CD14-positive monocyte (primary cell): Measurements from ENCODE around the gene UBE2J2. TPM values are rescaled to one million over a fixed set of nuclear protein-coding genes. Genes with fewer than 3 reads are reported as not detected.

Source experiments
- DNase-seq, 3 donors: peaks; one replicate each; pipeline ENCODE4 v3.0.0-alpha.2; 2011 to 2022
- H2AFZ ChIP-seq: 2 replicates; pipeline ENCODE4 v1.6.0; 2012; ENCODE audit warnings: mild to moderate bottlenecking, low read depth, low read length, inconsistent platforms; ENCODE audit not compliant: insufficient read depth, poor library complexity, severe bottlenecking
- H3K27ac ChIP-seq, 2 donors: 1 replicate in 1 of 2; 2 replicates in 1 of 2; pipeline ENCODE4 v1.5.1; 2012 to 2013; ENCODE audit warnings: low read length in 2 of 2, control low read depth in 1 of 2, inconsistent platforms in 1 of 2, low read depth in 1 of 2, mild to moderate bottlenecking in 1 of 2
- H3K27me3 ChIP-seq, 2 donors: one replicate each; pipeline versions ENCODE4 v1.6.0 to v1.6.1; 2011 to 2013; ENCODE audit warnings: low read length in 2 of 2; ENCODE audit not compliant: control insufficient read depth in 2 of 2, insufficient read depth in 2 of 2
- H3K36me3 ChIP-seq, 2 donors: replicated peaks in 1 of 2; 1 replicate in 1 of 2; 2 replicates in 1 of 2; pipeline versions ENCODE4 v1.5.1 to v1.6.1; 2012 to 2013; ENCODE audit warnings: low read length in 2 of 2, control low read depth in 1 of 2, inconsistent platforms in 1 of 2, mild to moderate bottlenecking in 1 of 2; ENCODE audit not compliant: insufficient read depth in 2 of 2, control insufficient read depth in 1 of 2
- H3K4me1 ChIP-seq, 2 donors: 1 replicate in 1 of 2; 2 replicates in 1 of 2; pipeline versions ENCODE4 v1.5.1 to v1.6.1; 2012 to 2013; ENCODE audit warnings: low read length in 2 of 2, control low read depth in 1 of 2, inconsistent platforms in 1 of 2, mild to moderate bottlenecking in 1 of 2, moderate library complexity in 1 of 2; ENCODE audit not compliant: insufficient read depth in 2 of 2, control insufficient read depth in 1 of 2
- H3K4me2 ChIP-seq: replicated peaks from 2 replicates; pipeline ENCODE3; 2012; ENCODE audit warnings: low read length, moderate library complexity, mild to moderate bottlenecking; ENCODE audit not compliant: poor library complexity, severe bottlenecking; ENCODE audit errors: extremely low read depth
- H3K4me3 ChIP-seq, 3 experiments: fragments of 200-600 bp in 1 of 3; sonication (generic) in 1 of 3; replicated peaks in 1 of 3; 1 replicate in 2 of 3; 2 replicates in 1 of 3; pipeline ENCODE4 v1.5.1; 2011 to 2013; ENCODE audit warnings: low read length in 3 of 3, mild to moderate bottlenecking in 3 of 3, control low read depth in 2 of 3, low read depth in 2 of 3, inconsistent platforms in 1 of 3, moderate library complexity in 1 of 3
- H3K79me2 ChIP-seq: 2 replicates; pipeline ENCODE4 v1.6.0; 2012; ENCODE audit warnings: mild to moderate bottlenecking, control low read depth, inconsistent platforms, low read length, moderate library complexity; ENCODE audit not compliant: insufficient read depth
- H3K9ac ChIP-seq: 2 replicates; pipeline ENCODE4 v1.6.0; 2017; ENCODE audit warnings: low read length, mild to moderate bottlenecking; ENCODE audit not compliant: insufficient read depth, poor library complexity, severe bottlenecking
- H3K9me3 ChIP-seq, 2 donors: replicated peaks in 1 of 2; 1 replicate in 1 of 2; 2 replicates in 1 of 2; pipeline versions ENCODE4 v1.5.1 to v1.6.1; 2012 to 2013; ENCODE audit warnings: low read length in 2 of 2, control low read depth in 1 of 2; ENCODE audit not compliant: control insufficient read depth in 1 of 2, insufficient read depth in 1 of 2
- H4K20me1 ChIP-seq: 2 replicates; pipeline ENCODE4 v1.6.0; 2012; ENCODE audit warnings: mild to moderate bottlenecking, low read length, control low read depth, moderate library complexity; ENCODE audit not compliant: insufficient read depth
- H3K27ac Mint-ChIP-seq, 7 donors: one replicate each; pipeline ENCODE4 v1.8.0; 2020; ENCODE audit warnings: mild to moderate bottlenecking in 7 of 7, mixed read lengths in 7 of 7, moderate library complexity in 6 of 7, inconsistent platforms in 2 of 7
- H3K27me3 Mint-ChIP-seq, 3 donors: one replicate each; pipeline ENCODE4 v1.8.0; 2021 to 2022; ENCODE audit warnings: low read depth in 3 of 3, mild to moderate bottlenecking in 3 of 3, mixed read lengths in 3 of 3, moderate library complexity in 3 of 3, inconsistent platforms in 1 of 3
- H3K36me3 Mint-ChIP-seq, 2 donors: one replicate each; pipeline ENCODE4 v1.8.0; 2020; ENCODE audit warnings: mixed read lengths in 2 of 2, inconsistent platforms in 1 of 2, mild to moderate bottlenecking in 1 of 2
- H3K4me1 Mint-ChIP-seq: one replicate; pipeline ENCODE4 v1.8.0; 2020; ENCODE audit warnings: mild to moderate bottlenecking, mixed read lengths
- H3K4me3 Mint-ChIP-seq, 2 donors: one replicate each; pipeline ENCODE4 v1.8.0; 2020; ENCODE audit warnings: mild to moderate bottlenecking in 2 of 2, mixed read lengths in 2 of 2, moderate library complexity in 1 of 2
- H3K9me3 Mint-ChIP-seq, 7 donors: one replicate each; pipeline ENCODE4 v1.8.0; 2020 to 2022; ENCODE audit warnings: mixed read lengths in 7 of 7, mild to moderate bottlenecking in 6 of 7, moderate library complexity in 6 of 7, inconsistent platforms in 2 of 7
- WGBS: methylation state at CpG from one replicate; pipeline ENCODE4 v1.1.5; 2013; ENCODE audit warnings: missing lambda C conversion rate; ENCODE audit not compliant: insufficient coverage; 5-methylcytosine and 5-hydroxymethylcytosine counted together
- intact Hi-C, 2 donors: fragments of 100-400 bp; cut with micrococcal nuclease; formaldehyde crosslinking; loops; one replicate each; pipeline versions ENCODE4 v1.15.0 to v1.15.1; 2023
- polyA plus RNA-seq, 3 donors: library from polyadenylated mRNA; depleted of rRNA in 1 of 3; unstranded in 2 of 3; stranded (reverse) in 1 of 3; fragments of 300-500 nt in 2 of 3; fragments of >200 nt in 1 of 3; fragmentation: Illumina TruSeq in 2 of 3; gene quantifications; 1 replicate in 2 of 3; 2 replicates in 1 of 3; pipeline ENCODE4 v1.2.3, GENCODE V29; 2012 to 2021
- small RNA-seq: library from RNA; depleted of rRNA; stranded (forward); fragments of <200 nt; gene quantifications from one replicate; pipeline ENCODE3, GENCODE V24; 2012; ENCODE audit warnings: low read depth; ENCODE audit not compliant: insufficient read length
- TF ChIP-seq, protein P1 (sequence below): fragments of 200-600 bp; IDR thresholded peaks from one replicate; pipeline ENCODE4 v1.8.0; 2022; ENCODE audit warnings: antibody characterized with exemption, mild to moderate bottlenecking

UBE2J2 gene
- polyA plus RNA-seq, 3 donors = 36.5 to 83.2 (median 72.1) TPM

DNA sequence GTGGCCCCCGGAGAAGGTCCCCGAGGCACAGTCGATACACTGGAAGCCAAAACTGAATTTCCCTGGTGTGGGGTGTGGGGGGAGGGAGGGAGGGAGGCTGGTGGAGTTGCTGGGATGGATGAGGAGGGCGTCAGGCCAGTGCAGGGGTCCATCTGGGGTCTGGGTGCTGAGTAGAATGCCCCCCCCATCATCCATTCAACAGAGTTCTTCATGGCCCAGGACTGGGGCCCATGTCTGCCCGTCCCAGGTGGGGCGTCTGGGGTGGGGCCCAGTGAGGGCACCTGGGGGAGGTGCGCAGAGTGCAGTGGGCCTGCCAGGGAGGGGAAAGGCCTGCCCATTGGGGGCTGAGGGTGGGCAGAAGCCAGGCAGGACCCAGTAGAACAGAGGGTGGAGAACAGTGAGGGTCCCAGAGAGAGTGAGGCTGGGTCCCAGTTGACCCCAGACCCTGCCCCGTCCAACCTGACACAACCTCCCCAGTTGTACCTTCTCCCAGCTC is 69.2 kb downstream of the UBE2J2 start:
- H3K27ac Mint-ChIP-seq = no peak overlapping the region
- H3K4me1 Mint-ChIP-seq = peaks cover 5% of the 10 kb centered on the region
- Histone ChIP-seq H3K4me1 (no peaks in the 10 kb centered on the region), H3K9ac (no peak overlapping the region), H2AFZ (no peak overlapping the region), H4K20me1 (no peaks in the 10 kb centered on the region), H3K4me3 (no peak overlapping the region), H3K27me3 (peaks cover 7 to 55% of the 10 kb centered on the region in 2 donors), H3K79me2 (no peaks in the 10 kb centered on the region), H3K36me3 (no peaks in the 10 kb centered on the region), H3K9me3 (no peaks in the 10 kb centered on the region), H3K4me2 (no peak overlapping the region), H3K27ac (no peak overlapping the region)
- H3K4me3 Mint-ChIP-seq = no peak overlapping the region
- H3K36me3 Mint-ChIP-seq = peaks cover 0 to 1% of the 10 kb centered on the region in 2 donors
- peaks cover 0 to 5% (median 2%) of the 10 kb centered on the region in 7 donors for H3K9me3 Mint-ChIP-seq
- TF ChIP-seq, protein P1, sequence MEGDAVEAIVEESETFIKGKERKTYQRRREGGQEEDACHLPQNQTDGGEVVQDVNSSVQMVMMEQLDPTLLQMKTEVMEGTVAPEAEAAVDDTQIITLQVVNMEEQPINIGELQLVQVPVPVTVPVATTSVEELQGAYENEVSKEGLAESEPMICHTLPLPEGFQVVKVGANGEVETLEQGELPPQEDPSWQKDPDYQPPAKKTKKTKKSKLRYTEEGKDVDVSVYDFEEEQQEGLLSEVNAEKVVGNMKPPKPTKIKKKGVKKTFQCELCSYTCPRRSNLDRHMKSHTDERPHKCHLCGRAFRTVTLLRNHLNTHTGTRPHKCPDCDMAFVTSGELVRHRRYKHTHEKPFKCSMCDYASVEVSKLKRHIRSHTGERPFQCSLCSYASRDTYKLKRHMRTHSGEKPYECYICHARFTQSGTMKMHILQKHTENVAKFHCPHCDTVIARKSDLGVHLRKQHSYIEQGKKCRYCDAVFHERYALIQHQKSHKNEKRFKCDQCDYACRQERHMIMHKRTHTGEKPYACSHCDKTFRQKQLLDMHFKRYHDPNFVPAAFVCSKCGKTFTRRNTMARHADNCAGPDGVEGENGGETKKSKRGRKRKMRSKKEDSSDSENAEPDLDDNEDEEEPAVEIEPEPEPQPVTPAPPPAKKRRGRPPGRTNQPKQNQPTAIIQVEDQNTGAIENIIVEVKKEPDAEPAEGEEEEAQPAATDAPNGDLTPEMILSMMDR = no peak
- intact Hi-C loops = no loop called here
- DNase-seq = no peak
- H3K27me3 Mint-ChIP-seq = peaks cover 45 to 77% (median 50%) of the 10 kb centered on the region in 3 donors
- WGBS = 96% methylated on average over 5 of the region's 8 CpGs

Small RNAs within 50 kb of the gene (small RNA-seq; reads per million reads assigned to genes)
- not detected for gene MIR6726

Other genes with a start within 250 kb of the UBE2J2 start
- gene RNF223, start 199.5 kb downstream of the UBE2J2 start, polyA plus RNA-seq = not detected
- gene C1orf159, start 157.8 kb downstream of the UBE2J2 start, polyA plus RNA-seq = 10 to 100 TPM in 1 of 3 donors, 1 to 10 TPM in 2; 3.0 to 18.8 (median 3.3) TPM
- gene TTLL10, start 100.0 kb downstream of the UBE2J2 start, polyA plus RNA-seq = under 1 TPM in 1 of 3 donors, not detected in 2; 0.06 TPM
- gene TNFRSF18, start 67.3 kb downstream of the UBE2J2 start, polyA plus RNA-seq = not detected
- gene TNFRSF4, start 59.7 kb downstream of the UBE2J2 start, polyA plus RNA-seq = under 1 TPM in 1 of 3 donors, not detected in 2; 0.05 TPM
- gene SDF4, start 41.9 kb downstream of the UBE2J2 start, polyA plus RNA-seq = 10 to 100 TPM; 81.7 to 98.9 (median 89.0) TPM
- 1 to 10 TPM; 1.9 to 8.8 (median 7.2) TPM for gene B3GALT6, start 41.6 kb downstream of the UBE2J2 start, polyA plus RNA-seq
- gene C1QTNF12, start 27.1 kb downstream of the UBE2J2 start, polyA plus RNA-seq = 1 to 10 TPM in 1 of 3 donors, not detected in 2; 1.1 TPM
- gene SCNN1D, start 6.6 kb upstream of the UBE2J2 start, polyA plus RNA-seq = 1 to 10 TPM in 1 of 3 donors, not detected in 2; 6.0 TPM
- gene ACAP3, start 34.1 kb upstream of the UBE2J2 start, polyA plus RNA-seq = 100 to 1,000 TPM in 1 of 3 donors, 1 to 10 TPM in 2; 3.5 to 132 (median 4.0) TPM
- 10 to 100 TPM; 13.8 to 27.4 (median 14.8) TPM for gene PUSL1, start 34.7 kb upstream of the UBE2J2 start, polyA plus RNA-seq
- 100 to 1,000 TPM in 1 of 3 donors, 10 to 100 TPM in 2; 46.2 to 154 (median 49.6) TPM for gene INTS11, start 50.8 kb upstream of the UBE2J2 start, polyA plus RNA-seq
- 1 to 10 TPM; 6.4 to 7.7 (median 7.4) TPM for gene CPTP, start 50.9 kb upstream of the UBE2J2 start, polyA plus RNA-seq
- under 1 TPM in 1 of 3 donors, not detected in 2; 0.45 TPM for gene TAS1R3, start 57.4 kb upstream of the UBE2J2 start, polyA plus RNA-seq
- gene DVL1, start 75.6 kb upstream of the UBE2J2 start, polyA plus RNA-seq = 10 to 100 TPM in 1 of 3 donors, under 1 TPM in 2; 0.41 to 29.8 (median 0.55) TPM
- not detected for gene MXRA8, start 84.7 kb upstream of the UBE2J2 start, polyA plus RNA-seq
- gene AURKAIP1, start 101.4 kb upstream of the UBE2J2 start, polyA plus RNA-seq = 100 to 1,000 TPM in 2 of 3 donors, 10 to 100 TPM in 1; 59.1 to 160 (median 134) TPM
- 100 to 1,000 TPM in 1 of 3 donors, 10 to 100 TPM in 1, 1 to 10 TPM in 1; 8.6 to 178 (median 10.4) TPM for gene CCNL2, start 125.5 kb upstream of the UBE2J2 start, polyA plus RNA-seq
- gene MRPL20, start 133.4 kb upstream of the UBE2J2 start, polyA plus RNA-seq = 100 to 1,000 TPM in 2 of 3 donors, 10 to 100 TPM in 1; 84.3 to 186 (median 156) TPM
- under 1 TPM in 1 of 3 donors, not detected in 2; 0.04 TPM for gene ANKRD65, start 147.4 kb upstream of the UBE2J2 start, polyA plus RNA-seq
- not detected for gene VWA1, start 161.8 kb upstream of the UBE2J2 start, polyA plus RNA-seq
- gene ATAD3C, start 175.8 kb upstream of the UBE2J2 start, polyA plus RNA-seq = not detected
- gene ATAD3B, start 197.9 kb upstream of the UBE2J2 start, polyA plus RNA-seq = 10 to 100 TPM in 1 of 3 donors, 1 to 10 TPM in 2; 2.3 to 23.3 (median 2.3) TPM
- 10 to 100 TPM in 1 of 3 donors, 1 to 10 TPM in 2; 4.1 to 14.0 (median 6.4) TPM for gene ATAD3A, start 238.3 kb upstream of the UBE2J2 start, polyA plus RNA-seq